Erythroblast (primary cell): ENCODE results near the gene ARID1B.

ENCODE experiments used
- GATA1 ChIP-seq: IDR thresholded peaks from 2 replicates; pipeline ENCODE4 v1.6.1; 2011; ENCODE audit warnings: low read depth, mild to moderate bottlenecking, control low read depth, low read length, moderate library complexity
- POLR2A ChIP-seq: IDR thresholded peaks from 2 replicates; pipeline ENCODE4 v1.6.1; 2011; ENCODE audit warnings: mild to moderate bottlenecking, low read length

DNA sequence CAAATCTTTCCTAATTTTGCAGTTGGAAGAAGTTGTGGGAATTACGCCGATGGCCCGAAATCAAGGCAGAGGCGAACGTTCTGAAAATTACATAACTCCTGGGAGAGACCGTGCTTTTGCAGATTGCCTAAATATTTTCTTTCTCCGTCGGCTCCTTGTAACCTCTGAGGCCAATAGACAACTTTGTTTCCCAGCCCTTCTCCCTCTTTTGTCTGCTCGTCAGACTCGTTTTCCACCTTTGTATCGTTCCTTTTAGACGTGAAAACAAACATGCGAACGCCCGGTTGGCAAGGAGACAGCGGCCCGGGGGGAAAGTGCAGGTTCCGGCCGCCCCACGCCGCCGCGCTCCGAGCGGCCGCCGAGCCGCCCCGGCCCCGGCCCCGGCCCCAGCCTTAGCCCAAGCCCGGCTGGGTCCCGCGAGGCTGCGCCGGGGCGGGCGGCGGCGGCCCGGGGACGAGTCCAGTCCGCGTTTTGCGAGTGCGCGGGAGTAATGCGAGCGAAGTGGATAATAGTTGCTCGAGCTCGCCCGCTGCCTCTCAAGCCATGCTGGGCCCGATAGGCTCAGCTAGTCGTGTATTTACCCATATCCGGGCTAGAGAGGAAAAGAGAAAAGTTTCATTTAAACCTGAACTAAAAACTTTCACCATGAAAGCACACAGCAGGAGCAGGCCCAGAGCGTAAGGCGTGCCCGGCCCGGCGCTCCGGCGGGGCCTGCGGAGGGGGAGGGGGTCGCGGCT is at the start of gene ARID1B:
- TF ChIP-seq POLR2A = peak; percentile 61
- TF ChIP-seq GATA1 = no peak
